22Rv1 (cell line): ENCODE results near the gene PVR.

Experiments used
- ZFX ChIP-seq: fragments of 450-650 bp; IDR thresholded peaks from 2 replicates; pipeline ENCODE4 v1.6.1; 2017; ENCODE audit warnings: antibody characterized with exemption, borderline replicate concordance
- TF ChIP-seq, protein P1 (sequence below): fragments of 450-650 bp; IDR thresholded peaks from 2 replicates; pipeline ENCODE4 v1.5.1; 2017; ENCODE audit warnings: mild to moderate bottlenecking

DNA sequence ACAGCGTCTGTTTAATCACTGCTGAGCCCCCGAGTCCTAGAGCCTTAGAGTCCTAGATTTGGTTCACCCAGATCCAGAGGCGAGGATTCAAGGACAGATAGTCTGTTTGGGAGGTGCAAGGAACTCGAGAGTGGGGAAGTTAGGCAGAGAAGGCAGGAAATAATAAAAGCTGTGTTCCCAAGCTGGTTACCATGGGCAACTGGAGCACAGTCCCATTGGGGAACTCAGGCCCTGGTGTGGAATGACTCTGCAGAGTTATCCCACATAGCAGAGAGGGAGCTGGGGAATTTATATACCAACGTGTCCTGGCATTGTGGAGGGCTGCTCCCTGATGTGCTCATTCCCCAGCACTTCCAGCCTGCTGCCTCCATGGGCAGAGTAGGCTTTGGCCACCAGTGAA is 20.6 kb upstream of the PVR start:
- TF ChIP-seq, protein P1, sequence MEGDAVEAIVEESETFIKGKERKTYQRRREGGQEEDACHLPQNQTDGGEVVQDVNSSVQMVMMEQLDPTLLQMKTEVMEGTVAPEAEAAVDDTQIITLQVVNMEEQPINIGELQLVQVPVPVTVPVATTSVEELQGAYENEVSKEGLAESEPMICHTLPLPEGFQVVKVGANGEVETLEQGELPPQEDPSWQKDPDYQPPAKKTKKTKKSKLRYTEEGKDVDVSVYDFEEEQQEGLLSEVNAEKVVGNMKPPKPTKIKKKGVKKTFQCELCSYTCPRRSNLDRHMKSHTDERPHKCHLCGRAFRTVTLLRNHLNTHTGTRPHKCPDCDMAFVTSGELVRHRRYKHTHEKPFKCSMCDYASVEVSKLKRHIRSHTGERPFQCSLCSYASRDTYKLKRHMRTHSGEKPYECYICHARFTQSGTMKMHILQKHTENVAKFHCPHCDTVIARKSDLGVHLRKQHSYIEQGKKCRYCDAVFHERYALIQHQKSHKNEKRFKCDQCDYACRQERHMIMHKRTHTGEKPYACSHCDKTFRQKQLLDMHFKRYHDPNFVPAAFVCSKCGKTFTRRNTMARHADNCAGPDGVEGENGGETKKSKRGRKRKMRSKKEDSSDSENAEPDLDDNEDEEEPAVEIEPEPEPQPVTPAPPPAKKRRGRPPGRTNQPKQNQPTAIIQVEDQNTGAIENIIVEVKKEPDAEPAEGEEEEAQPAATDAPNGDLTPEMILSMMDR: no peak
- TF ChIP-seq ZFX: no peak
